NT2/D1 (cell line): ENCODE results near the gene TMED1.

Source experiments
- SUZ12 ChIP-seq: IDR thresholded peaks from 2 replicates; pipeline ENCODE4 v1.6.1; 2011; ENCODE audit not compliant: insufficient read length, insufficient read depth; ENCODE audit errors: extremely low read depth
- ZNF274 ChIP-seq: IDR thresholded peaks from 2 replicates; pipeline ENCODE4 v1.6.1; 2011; ENCODE audit warnings: mild to moderate bottlenecking, low read depth, low read length

DNA sequence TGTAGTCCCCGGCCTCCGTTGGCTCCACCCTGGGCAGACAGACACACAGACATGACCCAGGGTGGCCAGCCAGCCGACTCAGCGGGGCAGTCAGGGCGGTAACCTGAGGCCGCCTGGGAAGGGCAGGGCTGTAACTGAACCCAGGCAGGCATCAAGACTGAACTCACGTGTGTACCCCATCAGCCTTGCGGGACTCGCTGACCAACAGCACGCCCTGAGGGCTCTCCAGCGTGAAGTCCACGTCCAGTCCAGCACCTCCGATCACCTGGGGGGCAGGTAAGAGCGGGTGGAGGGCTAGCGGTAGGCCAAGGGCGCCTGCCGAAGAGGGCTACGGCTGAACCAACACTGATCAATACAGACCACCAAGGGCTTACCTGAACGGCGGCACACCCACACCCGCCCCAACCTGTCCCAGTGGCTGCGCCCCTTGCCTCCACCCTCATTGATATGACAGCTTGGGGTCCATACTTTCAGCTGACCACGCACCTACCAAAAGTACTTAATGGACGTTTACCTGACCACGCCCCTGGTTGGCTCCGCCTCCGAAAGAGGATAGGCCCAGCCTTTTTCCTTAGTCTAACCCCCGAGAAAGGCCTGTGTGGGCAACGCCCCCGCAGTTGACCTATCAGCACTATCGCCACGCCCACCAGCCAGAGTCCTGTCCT is 791 bp downstream of the TMED1 start:
- TF ChIP-seq SUZ12 (no peak), ZNF274 (no peak)
